ENCODE data around the gene MRPL49. TPM values are rescaled to one million over a fixed set of nuclear protein-coding genes. Genes with fewer than 3 reads are reported as not detected.

MRPL49 gene
- polyA plus RNA-seq, 6 donors from 2014 or later = 68.8 to 111 (median 102) TPM

- no peak overlapping the region for H3K27ac Mint-ChIP-seq
- H3K4me3 Mint-ChIP-seq = peak overlapping the region in 1 of 8 donors; percentile 64
- ATAC-seq (ENCODE audit: low read depth in 2 of 2) = no peak
- H3K36me3 Mint-ChIP-seq = peaks cover 10 to 19% of the 10 kb centered on the region in 2 donors
- DNase-seq = no peak
- peaks cover 16 to 19% (median 18%) of the 10 kb centered on the region in 3 donors for H3K4me1 Mint-ChIP-seq
- no peaks in the 10 kb centered on the region for H3K27me3 Mint-ChIP-seq
- no peaks in the 10 kb centered on the region for H3K9me3 Mint-ChIP-seq
Observed at GRCh38 chr11:65089621-65090020, 32.5 kb upstream of the MRPL49 start.

GRCh38 chr11:65090628-65091027, 31.5 kb upstream of the MRPL49 start:
- H3K27ac Mint-ChIP-seq = peak overlapping the region in 1 of 6 donors; percentile 85
- H3K4me3 Mint-ChIP-seq = no peak overlapping the region
- ATAC-seq (ENCODE audit: low read depth in 2 of 2) = no peak
- DNase-seq = no peak
- H3K27me3 Mint-ChIP-seq = no peaks in the 10 kb centered on the region
- peaks cover 10 to 12% (median 11%) of the 10 kb centered on the region in 3 donors for H3K4me1 Mint-ChIP-seq
- no peaks in the 10 kb centered on the region for H3K9me3 Mint-ChIP-seq
- H3K36me3 Mint-ChIP-seq = peaks cover 10 to 15% of the 10 kb centered on the region in 2 donors

GRCh38 chr11:65095427-65095826, 26.7 kb upstream of the MRPL49 start:
- H3K36me3 Mint-ChIP-seq = no peaks in the 10 kb centered on the region
- no peak for DNase-seq
- no peak for ATAC-seq (ENCODE audit: low read depth in 2 of 2)
- no peaks in the 10 kb centered on the region for H3K27me3 Mint-ChIP-seq
- peak overlapping the region in 7 of 8 donors; percentile 81 to 96 (median 92) for H3K4me3 Mint-ChIP-seq
- H3K4me1 Mint-ChIP-seq = peaks cover 11 to 25% (median 17%) of the 10 kb centered on the region in 3 donors
- H3K9me3 Mint-ChIP-seq = no peaks in the 10 kb centered on the region
- peak overlapping the region in 4 of 6 donors; percentile 63 to 98 (median 91) for H3K27ac Mint-ChIP-seq

GRCh38 chr11:65095974-65096806, 25.9 kb upstream of the MRPL49 start, which contains the start of gene VPS51:
Gene VPS51 (plus strand): TSS chr11:65096214. CDS start chr11:65096251, 37 bp downstream.
- no peaks in the 10 kb centered on the region for H3K9me3 Mint-ChIP-seq
- no peaks in the 10 kb centered on the region for H3K36me3 Mint-ChIP-seq
- H3K27me3 Mint-ChIP-seq = no peaks in the 10 kb centered on the region
- peak; percentile 80 for DNase-seq
- peaks cover 11 to 25% (median 17%) of the 10 kb centered on the region in 3 donors for H3K4me1 Mint-ChIP-seq
- H3K27ac Mint-ChIP-seq = peak within 1 kb of the TSS; percentile 88 to 98 (median 94)
- H3K4me3 Mint-ChIP-seq = peak within 1 kb of the TSS; percentile 81 to 96 (median 94)
- ATAC-seq (ENCODE audit: low read depth in 2 of 2) = peak; percentile 87 to 94

GRCh38 chr11:65096926-65097325, 25.2 kb upstream of the MRPL49 start:
- no peak for ATAC-seq (ENCODE audit: low read depth in 2 of 2)
- peaks cover 11 to 25% (median 17%) of the 10 kb centered on the region in 3 donors for H3K4me1 Mint-ChIP-seq
- no peaks in the 10 kb centered on the region for H3K27me3 Mint-ChIP-seq

GRCh38 chr11:65100674-65101350, 21.3 kb upstream of the MRPL49 start:
- H3K9me3 Mint-ChIP-seq = no peaks in the 10 kb centered on the region
- no peaks in the 10 kb centered on the region for H3K36me3 Mint-ChIP-seq
- H3K4me3 Mint-ChIP-seq = no peak overlapping the region

More at GRCh38 chr11:65096926-65097325, 25.2 kb upstream of the MRPL49 start:
- Mint-ChIP-seq H3K36me3 (no peaks in the 10 kb centered on the region), H3K9me3 (no peaks in the 10 kb centered on the region), H3K4me3 (peak overlapping the region; percentile 81 to 96 (median 94)), H3K27ac (peak overlapping the region in 4 of 6 donors; percentile 60 to 97 (median 79))
- DNase-seq = no peak

GRCh38 chr11:65102142-65103095, 19.7 kb upstream of the MRPL49 start:
- DNase-seq = no peak
- H3K27me3 Mint-ChIP-seq = no peaks in the 10 kb centered on the region
- peak overlapping the region in 2 of 8 donors; percentile 6 to 15 for H3K4me3 Mint-ChIP-seq
- ATAC-seq (ENCODE audit: low read depth in 2 of 2) = no peak
- no peak overlapping the region for H3K27ac Mint-ChIP-seq
- H3K4me1 Mint-ChIP-seq = peaks cover 19 to 34% (median 28%) of the 10 kb centered on the region in 3 donors
- no peaks in the 10 kb centered on the region for H3K9me3 Mint-ChIP-seq
- H3K36me3 Mint-ChIP-seq = no peaks in the 10 kb centered on the region

More at GRCh38 chr11:65100674-65101350, 21.3 kb upstream of the MRPL49 start:
- H3K27ac Mint-ChIP-seq = peak overlapping the region in 1 of 6 donors; percentile 29
- H3K27me3 Mint-ChIP-seq = no peaks in the 10 kb centered on the region
- DNase-seq (no peak), ATAC-seq (ENCODE audit: low read depth in 2 of 2) (no peak)
- H3K4me1 Mint-ChIP-seq = peaks cover 12 to 30% (median 23%) of the 10 kb centered on the region in 3 donors

GRCh38 chr11:65103476-65103875, 18.6 kb upstream of the MRPL49 start:
- H3K36me3 Mint-ChIP-seq = no peaks in the 10 kb centered on the region
- no peaks in the 10 kb centered on the region for H3K27me3 Mint-ChIP-seq
- peak overlapping the region in 1 of 6 donors; percentile 20 for H3K27ac Mint-ChIP-seq
- no peaks in the 10 kb centered on the region for H3K9me3 Mint-ChIP-seq
- H3K4me3 Mint-ChIP-seq = no peak overlapping the region
- ATAC-seq (ENCODE audit: low read depth in 2 of 2) (no peak), DNase-seq (no peak)
- peaks cover 16 to 30% (median 25%) of the 10 kb centered on the region in 3 donors for H3K4me1 Mint-ChIP-seq

- Mint-ChIP-seq H3K4me3 (no peak overlapping the region), H3K27ac (peak overlapping the region in 2 of 6 donors; percentile 22 to 81), H3K27me3 (no peaks in the 10 kb centered on the region), H3K36me3 (no peaks in the 10 kb centered on the region), H3K4me1 (peaks cover 12 to 23% (median 16%) of the 10 kb centered on the region in 3 donors), H3K9me3 (no peaks in the 10 kb centered on the region)
- no peak for DNase-seq
- ATAC-seq (ENCODE audit: low read depth in 2 of 2) = no peak
Observed at GRCh38 chr11:65104628-65105027, 17.5 kb upstream of the MRPL49 start.

GRCh38 chr11:65107078-65107477, 15.0 kb upstream of the MRPL49 start:
- DNase-seq = no peak
- peaks cover 29 to 45% (median 37%) of the 10 kb centered on the region in 3 donors for H3K4me1 Mint-ChIP-seq
- no peak for ATAC-seq (ENCODE audit: low read depth in 2 of 2)
- no peaks in the 10 kb centered on the region for H3K27me3 Mint-ChIP-seq
- no peaks in the 10 kb centered on the region for H3K36me3 Mint-ChIP-seq
- no peaks in the 10 kb centered on the region for H3K9me3 Mint-ChIP-seq
- H3K27ac Mint-ChIP-seq = peak overlapping the region in 1 of 6 donors; percentile 52
- H3K4me3 Mint-ChIP-seq = peak overlapping the region in 1 of 8 donors; percentile 49

- Mint-ChIP-seq H3K27ac (no peak overlapping the region), H3K36me3 (no peaks in the 10 kb centered on the region), H3K9me3 (no peaks in the 10 kb centered on the region), H3K4me1 (peaks cover 34 to 42% (median 40%) of the 10 kb centered on the region in 3 donors), H3K27me3 (no peaks in the 10 kb centered on the region), H3K4me3 (no peak overlapping the region)
- no peak for DNase-seq
- ATAC-seq (ENCODE audit: low read depth in 2 of 2) = no peak
Observed at GRCh38 chr11:65107751-65108468, 14.2 kb upstream of the MRPL49 start.

GRCh38 chr11:65108469-65109123, 13.5 kb upstream of the MRPL49 start:
- H3K36me3 Mint-ChIP-seq = no peaks in the 10 kb centered on the region
- H3K4me1 Mint-ChIP-seq = peaks cover 41 to 43% (median 41%) of the 10 kb centered on the region in 3 donors
- DNase-seq = no peak
- H3K9me3 Mint-ChIP-seq = no peaks in the 10 kb centered on the region
- H3K4me3 Mint-ChIP-seq = no peak overlapping the region
- H3K27ac Mint-ChIP-seq = no peak overlapping the region
- H3K27me3 Mint-ChIP-seq = no peaks in the 10 kb centered on the region
- no peak for ATAC-seq (ENCODE audit: low read depth in 2 of 2)
